NCI-H524 (cell line): ENCODE data around the gene PRG3.
"Not testable (repeated sequence)": the region's sequence is repeated elsewhere in the genome, so short reads cannot be mapped to it uniquely, and the experiment has no call there.

Experiments
- DNase-seq, 2 experiments: peaks; one replicate each; lab custom pipeline; 2025; lab: John Stamatoyannopoulos, UW

PRG3 gene

DNA sequence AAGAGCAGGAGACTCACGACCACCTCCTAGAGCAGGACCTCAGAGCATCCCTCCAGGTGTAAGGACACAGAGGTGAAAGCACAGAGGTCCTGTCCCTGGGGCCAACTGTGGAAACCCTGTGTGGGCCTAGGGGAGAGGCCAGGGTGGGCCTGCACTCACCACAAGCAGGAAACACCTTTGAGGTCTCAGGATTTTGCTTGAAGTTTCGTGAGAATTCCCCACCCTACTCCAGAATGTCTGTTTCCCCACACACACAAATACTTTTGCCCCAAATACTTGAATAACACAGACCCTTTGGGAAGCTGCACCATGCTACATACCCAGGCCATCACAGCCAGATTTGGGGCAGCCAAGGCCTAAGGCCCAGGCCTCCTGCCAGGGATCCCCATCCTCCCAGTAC is 27.8 kb upstream of the PRG3 start:
- DNase-seq, result no peak

DNA sequence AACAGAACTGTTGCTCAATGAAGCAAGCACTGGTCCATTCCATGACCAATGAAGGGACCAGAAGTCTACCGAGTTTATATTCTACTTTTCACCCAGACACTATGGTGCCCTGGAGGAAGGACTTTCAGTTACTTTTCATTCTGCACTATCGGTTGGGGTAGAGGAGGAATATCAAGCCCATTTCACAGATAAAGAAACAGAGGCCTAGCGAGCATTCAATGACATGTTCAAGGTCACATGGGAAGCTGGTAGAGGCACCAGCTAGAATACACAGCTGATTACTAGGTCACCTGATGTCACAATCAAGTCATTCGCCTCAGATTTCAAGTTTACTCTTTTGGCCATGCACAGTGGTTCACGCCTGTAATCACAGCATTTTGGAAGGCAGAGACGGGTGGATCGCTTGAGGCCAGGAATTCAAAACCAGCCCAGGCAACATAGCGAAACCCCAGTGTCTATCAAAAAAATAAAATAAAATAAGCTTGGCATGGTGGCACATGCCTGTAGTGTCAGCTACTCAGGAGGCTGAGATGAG is 27.1 kb upstream of the PRG3 start:
- DNase-seq, result no peak

DNA sequence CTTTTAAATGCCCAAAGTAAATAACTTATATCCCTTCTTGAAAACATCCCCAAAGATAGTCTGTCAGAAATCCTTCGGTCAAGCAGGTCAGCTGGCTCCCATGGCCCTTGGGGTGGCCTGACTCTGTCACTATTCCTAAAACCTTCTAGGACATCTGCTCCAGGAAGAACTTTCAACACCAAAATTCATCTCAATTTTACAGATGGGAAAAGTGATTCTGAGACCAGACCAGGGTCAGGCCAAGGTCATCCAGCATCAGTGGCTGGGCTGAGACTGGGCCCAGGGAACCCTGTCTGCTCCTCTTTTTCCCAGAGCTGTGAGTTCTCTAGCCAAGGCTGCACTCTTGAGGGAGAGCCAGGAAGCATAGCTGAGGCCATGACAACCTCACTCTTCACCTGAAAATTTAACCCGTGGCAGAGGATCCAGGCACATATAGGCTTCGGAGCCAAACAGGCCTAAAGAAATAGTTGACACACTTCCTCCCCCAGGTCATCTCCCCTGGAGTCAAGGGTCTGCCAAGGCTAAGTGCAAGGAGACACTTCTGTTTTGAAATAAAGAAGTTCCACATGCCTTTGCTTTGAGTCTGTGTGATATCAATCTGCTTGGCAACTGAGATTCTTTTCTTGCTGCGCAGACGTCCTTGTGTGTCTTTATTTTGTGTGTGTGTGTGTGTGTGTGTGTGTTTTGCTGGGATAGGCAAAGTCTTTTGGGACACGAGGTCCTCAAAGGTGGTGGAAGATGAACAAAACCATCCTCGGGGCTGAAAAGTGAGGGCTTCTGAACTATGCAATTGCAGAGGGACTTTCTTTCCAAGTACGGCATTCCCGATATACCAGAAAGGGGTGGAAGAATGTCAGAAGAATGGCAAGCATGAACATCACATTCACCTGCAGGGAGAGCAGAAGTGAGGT is 26.3 kb upstream of the PRG3 start:
- DNase-seq, result no peak

DNA sequence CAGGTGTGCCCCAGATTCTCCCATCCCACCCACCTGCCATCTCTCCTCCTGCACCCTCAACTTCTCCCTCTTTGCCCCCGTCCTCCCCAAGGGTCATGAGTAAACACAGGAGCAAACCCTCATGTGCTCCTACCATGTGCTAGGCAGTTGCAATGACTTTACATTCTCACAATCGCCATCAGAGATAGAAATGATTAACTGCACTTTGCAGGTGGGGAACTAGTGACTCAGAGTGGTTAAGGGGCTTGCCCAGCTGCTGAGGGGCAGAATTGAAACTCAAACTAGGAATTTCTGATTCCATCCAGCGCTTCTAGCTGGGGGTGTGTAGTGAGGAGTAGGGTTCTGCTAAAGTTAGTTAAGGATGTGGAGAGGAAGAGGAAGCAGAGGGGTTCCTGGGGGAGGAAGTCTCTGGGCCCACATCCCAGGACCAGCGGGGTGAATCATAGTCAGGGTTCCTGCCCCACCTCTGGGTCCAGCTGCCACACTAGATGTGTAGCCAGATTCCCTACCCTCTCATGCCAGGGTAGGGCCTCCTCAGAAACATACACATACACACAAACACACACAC is 25.5 kb upstream of the PRG3 start:
- DNase-seq, result no peak

DNA sequence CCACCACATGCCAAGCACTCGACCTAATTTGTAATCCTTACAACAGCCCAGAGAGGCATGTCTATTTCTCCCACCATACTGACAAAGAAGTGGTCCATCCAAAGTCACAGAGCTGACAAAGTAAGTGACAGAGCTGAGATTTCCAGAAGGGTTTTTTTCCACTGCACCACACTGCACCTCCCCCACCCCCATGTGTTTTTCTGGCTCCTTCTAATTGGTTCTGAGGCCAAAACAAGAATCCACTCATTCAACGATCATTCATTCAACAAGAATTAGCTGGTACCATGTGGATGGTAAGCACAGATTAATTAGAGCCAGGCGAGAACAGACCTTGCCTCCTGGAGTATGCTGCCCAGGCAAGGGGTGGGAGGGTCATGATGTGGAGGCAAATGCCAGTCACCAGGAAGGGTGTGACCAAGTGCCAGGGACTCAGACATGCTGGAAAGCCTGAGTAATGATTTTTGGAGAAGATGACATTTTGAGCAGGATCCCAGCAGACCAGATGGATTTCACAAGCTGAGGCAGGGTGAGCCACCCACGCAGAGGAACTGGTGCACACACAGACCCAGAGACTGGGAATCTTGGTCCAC is 24.4 kb upstream of the PRG3 start:
- DNase-seq, result peak in 1 of 2 experiments; percentile 24

DNA sequence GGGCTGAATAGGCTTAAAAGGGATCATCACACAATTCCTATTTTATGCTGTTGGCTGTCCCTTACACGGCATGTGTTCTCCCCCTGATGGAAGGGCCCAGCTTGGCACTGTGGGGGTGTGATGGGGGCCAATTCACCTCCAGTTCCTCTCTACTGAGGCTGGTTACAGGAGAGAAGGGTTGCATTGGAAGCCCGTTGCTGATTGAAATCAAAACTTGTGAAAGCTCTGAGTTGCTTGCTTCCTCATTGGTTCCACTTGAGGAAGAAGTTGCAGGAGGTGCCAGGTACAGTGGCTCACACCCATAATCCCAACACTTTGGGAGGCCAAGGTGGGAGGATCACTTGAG is 22.8 kb upstream of the PRG3 start:
- DNase-seq, result no peak

DNA sequence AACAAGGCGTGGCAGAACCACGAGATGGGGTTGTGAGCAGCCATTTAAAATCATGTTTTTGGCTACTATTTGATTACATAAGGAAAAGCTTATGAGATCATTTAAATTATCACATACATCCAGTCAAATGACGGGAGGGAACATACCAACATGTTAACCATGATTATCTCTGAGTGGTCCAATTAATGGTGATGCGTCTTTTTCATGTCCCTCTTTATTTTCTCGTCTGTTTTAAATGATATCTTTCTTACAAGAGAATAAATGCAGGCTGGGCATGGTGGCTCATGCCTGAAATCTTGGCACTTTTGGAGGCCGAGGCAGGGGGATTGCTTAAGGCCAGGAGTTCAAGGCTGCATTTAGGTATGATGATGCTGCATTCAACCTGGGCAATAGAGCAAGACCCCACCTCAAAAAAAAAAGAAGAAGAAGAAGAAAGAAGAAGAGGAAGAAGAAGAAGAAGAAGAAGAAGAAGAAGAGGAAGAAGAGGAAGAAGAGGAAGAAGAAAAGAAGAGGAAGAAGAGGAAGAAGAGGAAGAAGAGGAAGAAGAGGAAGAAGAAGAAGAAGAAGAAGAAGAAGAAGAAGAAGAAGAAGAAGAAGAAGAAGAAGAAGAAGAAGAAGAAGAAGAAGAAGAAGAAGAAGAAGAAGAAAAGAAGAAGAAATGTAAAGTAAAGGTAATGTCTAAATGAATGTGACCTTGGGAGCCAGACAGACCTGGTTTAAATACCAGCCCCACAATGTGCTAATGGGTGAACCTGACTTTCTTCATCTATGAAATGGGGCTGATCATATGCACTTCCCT is 22.3 kb upstream of the PRG3 start:
- DNase-seq, result not testable (repeated sequence)

DNA sequence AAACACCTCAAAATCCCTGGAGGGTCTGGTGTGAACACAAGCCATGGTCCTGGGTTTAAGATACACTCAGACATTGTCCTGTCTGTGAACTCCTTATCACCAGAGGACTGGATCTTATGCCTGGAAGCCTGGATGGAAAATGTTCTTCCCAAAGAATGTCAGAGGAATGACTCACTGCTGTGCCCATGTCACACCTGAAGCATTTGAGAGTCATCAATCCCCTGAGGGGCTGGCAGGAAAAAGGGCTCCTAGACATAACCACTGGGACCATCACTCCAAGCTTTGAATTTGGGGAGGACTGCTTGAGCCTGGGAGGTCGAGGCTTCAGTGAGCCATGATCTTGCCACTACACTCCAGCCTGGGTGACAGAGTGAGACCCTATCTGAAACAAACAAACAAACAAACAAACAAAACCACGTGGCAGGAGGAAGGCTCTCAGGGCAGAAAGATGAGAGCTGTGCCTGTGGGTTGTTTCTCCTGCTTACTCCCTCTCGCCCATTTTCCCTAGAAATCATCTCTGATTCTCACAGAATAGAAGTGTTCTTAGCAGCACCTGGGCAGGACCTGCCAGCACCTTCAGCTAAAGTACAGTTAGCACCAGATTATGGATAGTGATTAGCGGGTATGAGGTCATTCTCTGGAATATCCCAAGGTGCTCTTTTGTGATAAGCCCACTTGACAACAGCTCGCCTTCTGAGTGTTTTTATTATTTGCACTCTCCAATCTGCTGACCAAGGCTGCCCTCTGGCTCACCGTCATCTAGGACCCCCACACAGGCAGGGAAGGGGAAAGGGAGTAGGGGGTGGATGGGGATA is 21.4 kb upstream of the PRG3 start:
- peak in 1 of 2 experiments; percentile 56 for DNase-seq

DNA sequence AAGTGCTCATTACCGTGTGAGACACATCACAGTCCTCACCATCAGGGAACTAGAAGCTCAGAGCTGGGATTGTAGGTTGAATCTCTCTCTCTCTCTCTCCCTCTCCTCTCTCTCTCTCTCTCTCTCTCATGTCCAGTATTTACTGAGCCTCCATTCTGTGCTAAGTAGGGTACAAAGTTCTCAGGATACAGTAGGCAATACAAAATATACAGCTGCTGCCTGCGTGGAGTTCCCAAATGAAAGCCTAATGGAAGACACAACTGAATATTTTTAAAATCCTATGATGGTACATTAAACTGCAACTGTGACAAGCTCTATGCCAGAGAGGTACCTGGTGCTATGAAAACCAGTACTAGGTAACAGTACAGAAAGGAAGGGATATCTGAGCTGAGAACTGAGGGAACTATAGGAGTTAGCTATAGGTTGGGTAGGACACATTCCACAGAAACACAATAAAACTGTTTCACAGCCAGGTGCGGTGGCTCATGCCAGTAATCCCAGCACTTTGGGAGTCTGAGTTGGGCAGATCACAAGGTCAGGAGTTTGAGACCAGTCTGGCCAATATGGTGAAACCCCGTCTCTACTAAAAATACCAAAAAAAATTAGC is 19.1 kb upstream of the PRG3 start:
- no peak for DNase-seq

DNA sequence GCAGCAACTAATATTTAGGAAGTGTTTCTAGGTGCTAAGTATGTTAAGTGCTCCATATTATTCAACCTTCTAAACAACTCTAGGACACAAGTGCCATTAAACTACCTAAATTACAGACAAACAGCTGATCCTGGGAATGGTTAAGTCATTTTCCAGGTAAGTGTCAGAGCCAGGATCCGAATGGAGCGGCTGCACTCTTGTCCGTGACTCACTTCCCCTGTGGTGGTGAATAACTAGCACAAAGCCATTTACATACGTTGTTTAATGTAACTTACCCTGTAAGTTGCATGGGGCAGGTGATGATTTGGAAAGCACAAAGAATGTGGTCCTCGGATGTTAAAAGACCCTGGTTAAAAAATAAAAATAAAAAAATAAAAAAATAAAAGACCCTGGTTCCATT is 18.3 kb upstream of the PRG3 start:
- DNase-seq, result no peak

DNA sequence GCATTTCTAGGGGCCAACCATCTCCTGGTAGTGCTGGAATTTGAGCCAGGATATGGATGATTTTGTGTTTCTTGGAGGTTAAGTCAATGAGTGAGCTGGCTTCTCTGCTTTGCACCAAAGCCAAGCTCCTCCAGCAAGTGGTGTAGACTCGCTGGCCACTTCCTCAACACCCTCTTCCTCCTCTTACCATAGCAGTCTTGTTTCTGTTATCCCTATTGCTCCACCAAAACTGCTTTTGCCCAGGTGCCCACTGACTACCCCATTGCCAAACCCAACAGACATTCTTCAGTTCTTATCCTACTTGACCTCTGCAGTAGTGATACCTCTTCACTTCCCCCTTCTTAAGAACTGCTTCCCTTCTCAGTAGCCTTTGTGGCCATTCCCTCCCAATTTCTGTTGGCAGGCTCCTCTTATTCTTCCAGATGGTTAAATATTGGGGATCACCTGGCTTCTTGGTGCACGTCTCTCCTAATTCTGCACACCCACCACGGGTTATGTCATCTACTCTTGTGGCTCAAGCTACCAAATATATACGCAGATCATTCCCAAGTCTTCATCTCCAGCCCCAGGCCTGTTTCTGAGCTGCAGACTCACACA is 16.5 kb upstream of the PRG3 start:
- DNase-seq, result no peak

DNA sequence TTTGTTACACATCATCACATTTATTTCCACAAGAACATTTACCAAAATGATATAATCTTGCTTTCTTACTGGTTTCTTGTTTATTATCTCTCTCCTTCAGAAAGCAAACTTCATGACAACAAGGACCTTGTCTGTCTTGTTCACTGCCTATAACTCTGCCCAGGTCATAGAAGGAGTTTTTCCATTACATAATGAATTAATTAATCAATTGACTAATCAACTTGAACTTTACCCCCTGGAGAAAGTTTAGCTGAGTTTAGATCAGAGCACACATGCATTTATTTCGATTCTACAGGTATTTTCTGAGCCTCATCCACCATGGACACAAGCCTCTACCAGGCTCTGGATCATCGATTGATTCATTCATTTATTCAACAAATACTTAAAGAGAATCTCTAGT is 15.8 kb upstream of the PRG3 start:
- no peak for DNase-seq

DNA sequence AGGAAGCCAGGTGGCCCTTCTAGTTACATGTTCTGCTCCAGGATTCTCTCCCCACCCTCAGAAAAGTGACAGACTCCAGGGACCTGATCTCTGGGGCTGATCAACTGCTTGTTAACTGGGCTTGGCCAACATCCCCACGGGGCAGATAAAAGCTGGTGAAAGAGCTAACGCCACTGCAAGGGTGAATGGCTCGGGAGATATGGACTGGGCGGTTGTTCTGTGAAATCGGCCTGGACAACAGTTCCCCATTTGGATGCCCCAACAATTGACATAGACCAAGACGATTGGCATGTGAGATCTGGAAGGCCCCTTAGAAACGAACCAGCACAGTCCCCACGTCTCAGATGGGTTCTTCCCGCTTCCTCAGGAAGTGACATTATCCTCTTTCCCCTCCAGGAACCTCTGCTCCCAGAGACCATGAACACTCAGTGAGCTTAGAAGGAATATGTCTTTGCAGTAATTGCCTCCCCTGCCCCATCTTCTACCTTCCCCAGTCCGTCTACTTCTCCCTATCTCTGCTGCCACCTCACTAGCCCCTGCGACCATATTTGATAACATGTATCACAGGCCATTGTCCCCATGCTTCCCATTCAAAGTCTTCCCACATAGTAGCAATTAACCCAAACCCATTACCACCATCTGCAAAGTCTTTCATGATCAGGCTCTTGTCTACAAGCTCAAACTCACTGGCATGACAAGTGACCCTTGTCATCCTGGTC is 15.1 kb upstream of the PRG3 start:
- DNase-seq, result no peak

DNA sequence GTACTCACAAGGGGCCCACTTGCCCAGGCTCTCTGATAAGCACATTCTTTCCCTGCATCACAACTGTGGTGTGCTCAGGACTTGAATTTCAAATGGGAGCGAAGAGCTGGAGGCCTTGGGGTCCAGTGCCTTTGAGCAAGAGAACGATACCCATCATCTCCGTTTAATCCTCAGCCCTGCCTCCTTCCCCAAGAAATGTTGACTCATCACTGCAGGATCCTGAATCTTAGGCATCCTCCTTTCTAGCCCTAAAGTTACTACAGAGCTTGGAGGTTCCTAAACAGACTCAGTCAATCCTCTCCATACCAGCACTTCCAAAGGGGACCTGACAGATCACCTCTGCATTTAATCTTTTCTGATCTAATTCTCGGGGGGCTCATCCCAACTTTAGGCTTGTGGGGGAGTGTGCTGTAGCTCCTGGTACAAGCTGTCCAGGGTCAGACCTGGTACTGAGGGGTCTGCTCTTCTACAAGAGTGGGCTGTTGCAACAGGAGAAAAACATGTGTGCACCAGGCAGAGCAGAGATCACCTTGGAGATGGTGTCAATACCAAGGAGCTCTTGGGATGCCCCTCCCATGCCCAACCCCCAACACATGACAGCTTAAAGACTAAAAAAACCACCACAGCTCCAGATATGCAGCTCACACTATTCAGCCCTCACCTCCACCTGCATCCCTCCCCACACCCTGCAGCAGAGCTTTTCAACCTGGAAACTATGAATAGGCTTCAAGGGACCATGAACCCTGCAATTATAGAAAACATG is 13.4 kb upstream of the PRG3 start:
- DNase-seq, result no peak

DNA sequence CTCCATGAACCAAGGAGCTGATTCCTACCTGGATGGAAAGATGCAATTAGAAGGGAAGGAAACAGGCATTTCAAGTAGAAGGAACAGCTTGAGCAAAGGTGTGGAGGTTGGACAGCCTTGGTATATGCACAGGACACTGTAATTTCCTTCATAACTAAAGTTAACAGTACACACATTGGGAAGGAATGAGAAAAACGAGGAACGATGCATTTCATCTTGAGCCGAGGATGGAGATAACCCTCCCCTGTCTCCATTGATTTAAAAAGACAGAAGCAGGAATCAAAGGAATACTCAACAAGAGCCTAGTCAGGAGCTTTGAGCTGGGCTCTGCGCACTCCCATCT is 11.8 kb upstream of the PRG3 start:
- no peak for DNase-seq

DNA sequence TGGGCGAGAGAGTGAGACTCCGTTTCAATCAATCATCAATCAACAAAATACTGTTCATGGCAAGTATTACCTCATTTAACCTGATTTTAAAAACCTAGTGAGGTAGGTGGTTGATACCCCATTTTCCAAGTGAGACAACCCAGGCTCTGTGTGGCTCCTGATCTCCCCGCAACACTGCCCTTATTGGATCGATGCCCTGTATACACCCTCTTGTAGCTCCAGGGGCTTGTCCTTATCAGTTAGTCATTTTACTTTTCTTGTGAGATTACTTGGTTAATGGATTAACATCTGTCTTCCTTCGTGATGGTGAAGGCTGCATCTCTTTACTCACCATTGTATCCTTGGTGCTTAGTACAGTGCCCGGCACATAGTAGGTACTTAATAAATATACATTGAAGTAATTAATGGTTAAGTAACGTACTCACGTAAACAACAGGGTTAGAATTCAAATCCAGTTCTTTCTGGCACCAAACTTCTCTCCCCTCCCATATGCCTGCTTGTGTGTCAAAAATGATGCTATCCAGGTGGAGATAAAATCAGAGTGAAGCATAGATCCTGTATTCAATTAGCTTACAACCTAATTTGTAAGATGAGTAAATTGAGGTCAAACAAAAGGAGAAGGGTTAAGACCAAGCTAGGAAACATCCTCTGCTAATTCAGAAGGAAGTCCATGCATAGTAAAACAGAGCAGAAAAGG is 11.3 kb upstream of the PRG3 start:
- no peak for DNase-seq

DNA sequence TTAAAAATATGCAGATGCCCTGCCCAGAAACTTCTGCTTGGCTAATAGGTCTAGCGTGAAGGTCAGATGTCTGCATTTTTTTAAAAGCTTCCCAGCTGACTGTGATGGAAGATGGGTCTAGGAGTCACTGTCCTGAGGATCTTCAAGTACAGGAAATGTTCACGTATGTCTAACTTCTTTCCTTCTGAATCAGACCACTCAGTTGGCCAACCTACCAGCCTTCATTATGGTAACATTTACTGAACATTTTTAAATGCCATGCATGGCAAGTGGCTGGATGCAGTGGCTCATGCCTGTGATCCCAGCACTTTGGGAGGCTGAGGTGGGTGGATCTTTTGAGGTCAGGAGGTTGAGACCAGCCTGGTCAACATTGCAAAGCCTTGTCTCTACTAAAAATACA is 10.6 kb upstream of the PRG3 start:
- no peak for DNase-seq

DNA sequence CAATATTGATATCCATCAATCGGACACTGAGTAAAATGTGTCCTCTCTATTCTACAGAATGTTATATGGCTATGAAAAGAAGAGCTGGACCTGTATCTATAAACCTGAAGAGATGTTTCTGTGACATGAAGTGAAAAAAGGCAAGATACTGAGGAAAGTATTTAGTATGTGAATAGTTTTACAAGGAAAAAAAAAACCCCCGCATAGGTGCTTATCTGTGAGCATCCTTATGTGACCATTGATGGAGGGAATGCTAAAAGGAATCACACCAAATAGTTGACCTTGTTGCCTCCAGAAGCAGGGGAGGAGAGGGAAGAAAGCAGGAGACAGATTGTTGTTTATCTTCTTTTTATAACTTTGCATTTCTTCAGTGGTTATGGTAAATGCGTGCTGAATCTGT is 10.2 kb upstream of the PRG3 start:
- no peak for DNase-seq

DNA sequence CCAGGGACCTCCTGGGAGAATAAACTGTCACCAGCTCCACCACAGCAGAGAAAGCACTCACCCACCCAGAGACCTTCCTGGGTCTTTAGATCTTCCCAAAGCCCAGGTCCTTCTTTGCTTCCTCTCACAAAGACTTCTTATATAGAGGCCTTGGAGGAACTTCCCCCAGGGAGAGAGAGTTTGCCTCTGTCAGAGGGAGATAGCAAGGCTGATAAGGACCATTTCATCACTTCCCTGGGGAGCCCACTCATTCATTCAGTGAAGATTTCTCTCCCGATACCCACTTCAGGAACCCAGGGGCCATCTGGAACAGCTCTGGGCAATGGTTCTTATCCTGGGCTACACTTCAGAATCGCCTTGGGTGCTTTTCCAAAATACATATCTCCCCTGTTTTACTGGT is 9.6 kb upstream of the PRG3 start, which contains the start of gene PRG2:
PRG2 (minus strand) TSS at position 116 of the 400 bp plus-strand sequence. CDS start 706 bp downstream, outside the sequence.
- peak in 1 of 2 experiments; percentile 43 for DNase-seq
